ENCODE data around the gene MBD1.

- TF ChIP-seq CTCF (IDR thresholded peaks at IDR 0.05) (no peak), EP300 (IDR thresholded peaks at IDR 0.05; ENCODE audit: borderline replicate concordance in 1 of 2, low read depth in 1 of 2, low read length in 1 of 2) (no peak), SMC3 (IDR thresholded peaks at IDR 0.05; ENCODE audit: low read depth, low read length) (no peak), JUND (IDR thresholded peaks at IDR 0.05) (no peak), NFIC (IDR thresholded peaks at IDR 0.05; ENCODE audit: borderline replicate concordance) (no peak), TAF1 (IDR thresholded peaks at IDR 0.05; ENCODE audit: borderline replicate concordance, low read depth, low read length) (no peak), TEAD4 (IDR thresholded peaks at IDR 0.05; ENCODE audit: borderline replicate concordance, insufficient read depth) (no peak), RXRA (IDR thresholded peaks at IDR 0.05; ENCODE audit: borderline replicate concordance, low read depth) (no peak), RFX5 (IDR thresholded peaks at IDR 0.05; ENCODE audit: low read length) (no peak), POLR2AphosphoS5 (IDR thresholded peaks at IDR 0.05; ENCODE audit: low read depth, low read length) (no peak), SIN3A (IDR thresholded peaks at IDR 0.05; ENCODE audit: borderline replicate concordance, low read depth, low read length) (no peak), MXI1 (IDR thresholded peaks at IDR 0.05; ENCODE audit: low read depth, low read length) (no peak)
- TF ChIP-seq, protein P1, sequence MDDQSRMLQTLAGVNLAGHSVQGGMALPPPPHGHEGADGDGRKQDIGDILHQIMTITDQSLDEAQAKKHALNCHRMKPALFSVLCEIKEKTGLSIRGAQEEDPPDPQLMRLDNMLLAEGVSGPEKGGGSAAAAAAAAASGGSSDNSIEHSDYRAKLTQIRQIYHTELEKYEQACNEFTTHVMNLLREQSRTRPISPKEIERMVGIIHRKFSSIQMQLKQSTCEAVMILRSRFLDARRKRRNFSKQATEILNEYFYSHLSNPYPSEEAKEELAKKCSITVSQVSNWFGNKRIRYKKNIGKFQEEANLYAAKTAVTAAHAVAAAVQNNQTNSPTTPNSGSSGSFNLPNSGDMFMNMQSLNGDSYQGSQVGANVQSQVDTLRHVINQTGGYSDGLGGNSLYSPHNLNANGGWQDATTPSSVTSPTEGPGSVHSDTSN (IDR thresholded peaks at IDR 0.05) = no peak
- TF ChIP-seq, protein P2, sequence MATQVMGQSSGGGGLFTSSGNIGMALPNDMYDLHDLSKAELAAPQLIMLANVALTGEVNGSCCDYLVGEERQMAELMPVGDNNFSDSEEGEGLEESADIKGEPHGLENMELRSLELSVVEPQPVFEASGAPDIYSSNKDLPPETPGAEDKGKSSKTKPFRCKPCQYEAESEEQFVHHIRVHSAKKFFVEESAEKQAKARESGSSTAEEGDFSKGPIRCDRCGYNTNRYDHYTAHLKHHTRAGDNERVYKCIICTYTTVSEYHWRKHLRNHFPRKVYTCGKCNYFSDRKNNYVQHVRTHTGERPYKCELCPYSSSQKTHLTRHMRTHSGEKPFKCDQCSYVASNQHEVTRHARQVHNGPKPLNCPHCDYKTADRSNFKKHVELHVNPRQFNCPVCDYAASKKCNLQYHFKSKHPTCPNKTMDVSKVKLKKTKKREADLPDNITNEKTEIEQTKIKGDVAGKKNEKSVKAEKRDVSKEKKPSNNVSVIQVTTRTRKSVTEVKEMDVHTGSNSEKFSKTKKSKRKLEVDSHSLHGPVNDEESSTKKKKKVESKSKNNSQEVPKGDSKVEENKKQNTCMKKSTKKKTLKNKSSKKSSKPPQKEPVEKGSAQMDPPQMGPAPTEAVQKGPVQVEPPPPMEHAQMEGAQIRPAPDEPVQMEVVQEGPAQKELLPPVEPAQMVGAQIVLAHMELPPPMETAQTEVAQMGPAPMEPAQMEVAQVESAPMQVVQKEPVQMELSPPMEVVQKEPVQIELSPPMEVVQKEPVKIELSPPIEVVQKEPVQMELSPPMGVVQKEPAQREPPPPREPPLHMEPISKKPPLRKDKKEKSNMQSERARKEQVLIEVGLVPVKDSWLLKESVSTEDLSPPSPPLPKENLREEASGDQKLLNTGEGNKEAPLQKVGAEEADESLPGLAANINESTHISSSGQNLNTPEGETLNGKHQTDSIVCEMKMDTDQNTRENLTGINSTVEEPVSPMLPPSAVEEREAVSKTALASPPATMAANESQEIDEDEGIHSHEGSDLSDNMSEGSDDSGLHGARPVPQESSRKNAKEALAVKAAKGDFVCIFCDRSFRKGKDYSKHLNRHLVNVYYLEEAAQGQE (IDR thresholded peaks at IDR 0.05; ENCODE audit: low read depth, low read length) = no peak
Measured at GRCh38 chr18:50277942-50278341, 3.4 kb downstream of the MBD1 start.

All from SK-N-SH (cell line).